HepG2 (cell line): ENCODE results near the gene CCDC57. TPM values are rescaled to one million over a fixed set of nuclear protein-coding genes. Genes with fewer than 3 reads are reported as not detected.

Source experiments
- CC2D1A ChIP-seq: sonication (generic); formaldehyde crosslinking; IDR thresholded peaks from 2 replicates; pipeline ENCODE4 v1.8.1; 2023; ENCODE audit warnings: mild to moderate bottlenecking, missing genetic modification reagents
- HNF4A ChIP-seq: sonication (generic); formaldehyde crosslinking; IDR thresholded peaks from 2 replicates; pipeline ENCODE4 v1.4.0; 2020; ENCODE audit warnings: missing genetic modification reagents
- KDM1A ChIP-seq: IDR thresholded peaks from 2 replicates; pipeline ENCODE4 v1.6.1; 2016; ENCODE audit warnings: missing compliant biosample characterization
- MAZ ChIP-seq, 2 experiments: sonication (generic) in 1 of 2; formaldehyde crosslinking in 1 of 2; IDR thresholded peaks; 2 replicates each; pipeline versions ENCODE4 v1.5.0 to v1.6.1; 2012 to 2020; ENCODE audit warnings: low read depth in 2 of 2, mild to moderate bottlenecking in 2 of 2, borderline replicate concordance in 1 of 2, improper control_type of control experiment in 1 of 2, low read length in 1 of 2, missing genetic modification reagents in 1 of 2, moderate library complexity in 1 of 2
- MXI1 ChIP-seq: IDR thresholded peaks from 3 replicates; pipeline ENCODE4 v1.6.1; 2012; ENCODE audit warnings: low read depth, low read length, inconsistent platforms, borderline replicate concordance
- NR2F2 ChIP-seq: IDR thresholded peaks from 2 replicates; pipeline ENCODE4 v1.6.1; 2012; ENCODE audit warnings: low read depth, inconsistent platforms, borderline replicate concordance
- SMYD3 ChIP-seq: sonication (generic); formaldehyde crosslinking; IDR thresholded peaks from 2 replicates; pipeline ENCODE4 v1.8.1; 2023; ENCODE audit warnings: mild to moderate bottlenecking, missing genetic modification reagents
- THAP8 ChIP-seq: sonication (generic); formaldehyde crosslinking; IDR thresholded peaks from 2 replicates; pipeline ENCODE4 v1.5.1; 2020; ENCODE audit warnings: missing genetic modification reagents, mild to moderate bottlenecking, borderline replicate concordance
- ZBTB43 ChIP-seq: sonication (generic); formaldehyde crosslinking; conservative IDR thresholded peaks from 2 replicates; pipeline ENCODE4 v1.4.0; 2020; ENCODE audit warnings: missing genetic modification reagents
- ZFP36 ChIP-seq: fragments of 150-350 bp; IDR thresholded peaks from 2 replicates; pipeline ENCODE4 v1.6.1; 2018; ENCODE audit warnings: borderline replicate concordance, low read length, low read depth; ENCODE audit not compliant: partially characterized antibody
- ZHX1 ChIP-seq: sonication (generic); formaldehyde crosslinking; IDR thresholded peaks from 2 replicates; pipeline ENCODE4 v1.8.1; 2022; ENCODE audit warnings: low read depth, mild to moderate bottlenecking, missing genetic modification reagents
- ZNF142 ChIP-seq: sonication (generic); formaldehyde crosslinking; IDR thresholded peaks from 2 replicates; pipeline ENCODE4 v1.4.0; 2020; ENCODE audit warnings: missing genetic modification reagents
- ZNF17 ChIP-seq: sonication (generic); formaldehyde crosslinking; IDR thresholded peaks from 2 replicates; pipeline ENCODE4 v1.5.0; 2020; ENCODE audit warnings: mild to moderate bottlenecking, missing genetic modification reagents
- ZNF549 ChIP-seq: sonication (generic); formaldehyde crosslinking; IDR thresholded peaks from 2 replicates; pipeline ENCODE4 v1.5.0; 2020; ENCODE audit warnings: missing genetic modification reagents
- ZNF749 ChIP-seq: sonication (generic); formaldehyde crosslinking; IDR thresholded peaks from 2 replicates; pipeline ENCODE4 v1.8.0; 2022; ENCODE audit warnings: mild to moderate bottlenecking, missing genetic modification reagents, moderate library complexity, borderline replicate concordance
- polyA plus RNA-seq, 8 experiments: library from polyadenylated mRNA; depleted of rRNA in 3 of 8; stranded (reverse) in 7 of 8; unstranded in 1 of 8; fragments of >200 nt; fragmentation: Illumina TruSeq in 4 of 8; extraction: Trizol in 4 of 8; gene quantifications; 2 replicates each; pipeline versions ENCODE4 v1.2.1 to v1.2.3, GENCODE V29; 2011 to 2016; ENCODE audit warnings: low read depth in 4 of 8, missing spikeins in 1 of 8, mixed read lengths in 1 of 8; ENCODE audit not compliant: insufficient read depth in 1 of 8
- total RNA-seq, 5 experiments: library from RNA; depleted of rRNA; stranded (reverse); fragments of >200 nt; fragmentation: Illumina TruSeq; extraction: Trizol; gene quantifications; 2 replicates each; pipeline ENCODE4 v1.2.3, GENCODE V29; 2016; ENCODE audit warnings: low read depth in 1 of 5

The CCDC57 gene
- total and polyA plus RNA-seq, 2 of the 13 experiments (the other 11 are each of a cell fraction or from before 2014, with no cell fraction given), result 59.3 to 59.9 TPM

- TF ChIP-seq MAZ (IDR thresholded peaks at IDR 0.05; ENCODE audit: borderline replicate concordance, low read depth, low read length) (no peak), MAZ (CRISPR knock-in tag; IDR thresholded peaks at IDR 0.05; ENCODE audit: low read depth) (peak; percentile 54; the same call in 1 of the 2 replicates), ZFP36 (no peak), ZHX1 (CRISPR knock-in tag) (no peak), ZNF549 (CRISPR knock-in tag) (no peak), KDM1A (no peak), THAP8 (CRISPR knock-in tag) (no peak), ZNF142 (CRISPR knock-in tag) (no peak), MXI1 (no peak), ZBTB43 (CRISPR knock-in tag) (no peak), CC2D1A (CRISPR knock-in tag) (no peak), ZNF17 (CRISPR knock-in tag) (no peak), ZNF749 (CRISPR knock-in tag) (no peak; the same call in 1 of the 2 replicates), SMYD3 (CRISPR knock-in tag) (peak; percentile 11; the same call in 1 of the 2 replicates), NR2F2 (no peak), HNF4A (CRISPR knock-in tag) (no peak)
Observed at GRCh38 chr17:82241926-82242697, 29.5 kb upstream of the CCDC57 start (continued).
